ENCODE results near the gene CFB. TPM values are rescaled to one million over a fixed set of nuclear protein-coding genes. Genes with fewer than 3 reads are reported as not detected.
A peak's percentile ranks its signal among the peaks of the same experiment; 100 is the strongest.

The CFB gene
- total RNA-seq, 2 donors from 2014 or later: 32.1 to 48.6 TPM

DNA sequence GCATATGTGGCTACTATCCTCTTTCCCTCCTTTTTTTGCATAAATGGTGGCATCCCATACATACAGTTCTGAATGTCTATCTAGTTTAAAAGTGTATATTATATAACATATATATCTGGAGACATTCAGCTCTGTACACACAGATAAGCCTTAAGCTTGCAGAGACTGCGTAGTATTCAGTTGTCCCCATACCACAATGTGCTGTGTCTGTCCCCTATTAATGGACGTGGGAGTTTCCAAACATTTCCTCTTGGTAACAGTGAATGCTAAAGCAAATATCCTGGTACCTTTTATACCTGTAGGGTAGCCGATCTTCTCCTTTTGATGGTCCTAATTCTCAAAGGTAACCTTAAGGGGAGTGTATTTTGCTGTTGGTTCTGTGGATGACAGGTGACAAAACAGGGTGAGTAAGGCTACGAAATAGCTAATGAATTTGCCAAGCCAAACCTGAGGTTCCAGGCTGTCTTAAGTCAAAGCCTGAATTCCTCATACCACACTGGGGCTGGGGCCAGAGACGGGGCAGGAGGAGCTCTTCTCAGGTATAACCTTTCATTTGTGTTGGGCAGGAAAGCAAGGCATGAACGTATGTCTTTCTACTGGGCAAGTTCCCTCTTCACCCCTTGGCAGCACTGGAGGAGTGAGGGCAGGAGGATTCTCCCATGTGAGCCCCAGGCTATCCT, 26.1 kb upstream of the CFB start:
- DNase-seq (ENCODE audit: low spot score): peak; percentile 38
- intact Hi-C loops (cut with DNase I): no loop called here
- Histone ChIP-seq H3K9me3 (no peaks in the 10 kb centered on the region), H3K27me3 (replicated peaks; ENCODE audit: insufficient read depth) (no peaks in the 10 kb centered on the region), H3K27ac (peak overlapping the region; percentile 30 to 78), H3K4me3 (no peak overlapping the region), H3K36me3 (no peaks in the 10 kb centered on the region), H3K4me1 (replicated peaks) (peaks cover 4% of the 10 kb centered on the region)
- TF ChIP-seq POLR2A (IDR thresholded peaks at IDR 0.05) (no peak), CTCF (IDR thresholded peaks at IDR 0.05) (no peak), POLR2AphosphoS5 (IDR thresholded peaks at IDR 0.05) (peak; percentile 73)
- 42% methylated on average over 6 of the region's 6 CpGs for WGBS

GRCh38 chr6:31920811-31921210, 25.1 kb upstream of the CFB start:
- H3K36me3 ChIP-seq: no peaks in the 10 kb centered on the region
- H3K4me1 ChIP-seq (replicated peaks): peaks cover 4% of the 10 kb centered on the region
- WGBS: 38% methylated on average over 2 of the region's 2 CpGs
- intact Hi-C loops (cut with DNase I): no loop called here
- H3K9me3 ChIP-seq: no peaks in the 10 kb centered on the region
- no peak for TF ChIP-seq CTCF (IDR thresholded peaks at IDR 0.05)
- no peak for TF ChIP-seq POLR2A (IDR thresholded peaks at IDR 0.05)
- TF ChIP-seq POLR2AphosphoS5 (IDR thresholded peaks at IDR 0.05): peak; percentile 47
- H3K27ac ChIP-seq: peak overlapping the region; percentile 30 to 78
- H3K27me3 ChIP-seq (replicated peaks; ENCODE audit: insufficient read depth): no peaks in the 10 kb centered on the region
- peak; percentile 41 for DNase-seq (ENCODE audit: low spot score)
- H3K4me3 ChIP-seq: no peak overlapping the region

GRCh38 chr6:31922942-31923341, 23.0 kb upstream of the CFB start:
- Histone ChIP-seq H3K9me3 (no peaks in the 10 kb centered on the region), H3K36me3 (no peaks in the 10 kb centered on the region), H3K27me3 (replicated peaks; ENCODE audit: insufficient read depth) (no peaks in the 10 kb centered on the region), H3K27ac (no peak overlapping the region), H3K4me1 (replicated peaks) (peaks cover 4% of the 10 kb centered on the region), H3K4me3 (no peak overlapping the region)
- no peak for TF ChIP-seq POLR2AphosphoS5 (IDR thresholded peaks at IDR 0.05)
- no peak for DNase-seq (ENCODE audit: low spot score)
- intact Hi-C loops (cut with DNase I): no loop called here
- 29% methylated on average over 5 of the region's 5 CpGs for WGBS

DNA sequence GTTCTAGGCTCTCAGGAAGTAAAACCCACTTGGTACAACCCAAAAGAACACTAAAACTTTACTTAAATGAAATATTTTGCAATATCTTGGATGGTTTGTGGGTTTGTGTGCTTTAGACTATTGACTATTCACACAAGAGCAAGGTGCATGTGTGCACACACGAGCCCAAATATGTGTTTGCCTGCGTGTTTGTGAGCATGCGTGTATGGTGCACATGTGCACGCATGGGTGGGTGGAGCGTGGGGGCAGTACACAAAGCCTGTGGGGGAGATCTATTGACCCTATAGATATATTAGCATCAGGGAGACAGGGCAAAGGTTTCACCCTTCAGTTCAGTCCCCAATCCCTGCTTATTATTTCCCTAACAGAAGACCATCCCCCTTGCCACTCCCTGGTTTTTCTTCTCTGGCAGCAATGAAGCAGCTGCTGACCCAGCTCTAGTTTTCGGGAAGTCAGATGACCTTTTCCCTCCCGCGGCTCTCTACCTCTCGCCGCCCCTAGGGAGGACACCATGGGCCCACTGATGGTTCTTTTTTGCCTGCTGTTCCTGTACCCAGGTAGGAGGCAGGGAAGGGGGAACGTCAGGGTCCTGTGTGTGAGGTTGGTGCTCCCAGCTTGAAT, 18.5 kb upstream of the CFB start, which contains the start of gene C2:
Gene C2, plus strand, starts transcription at position 476 of the 621 bp plus-strand sequence. Its CDS starts 36 bp downstream, at position 512.
- Histone ChIP-seq H3K36me3 (no peaks in the 10 kb centered on the region), H3K27ac (no peak within 1 kb of the TSS), H3K4me3 (no peak within 1 kb of the TSS), H3K9me3 (no peaks in the 10 kb centered on the region), H3K4me1 (replicated peaks) (no peaks in the 10 kb centered on the region), H3K27me3 (replicated peaks; ENCODE audit: insufficient read depth) (no peaks in the 10 kb centered on the region)
- intact Hi-C loops (cut with DNase I): no loop called here
- WGBS: 63% methylated on average over 11 of the region's 11 CpGs
- no peak for DNase-seq (ENCODE audit: low spot score)
- TF ChIP-seq POLR2AphosphoS5 (IDR thresholded peaks at IDR 0.05) (no peak), POLR2A (IDR thresholded peaks at IDR 0.05) (no peak), CTCF (IDR thresholded peaks at IDR 0.05) (no peak)

- Histone ChIP-seq H3K36me3 (no peaks in the 10 kb centered on the region), H3K9me3 (no peaks in the 10 kb centered on the region), H3K4me1 (replicated peaks) (no peaks in the 10 kb centered on the region), H3K27ac (no peak overlapping the region), H3K27me3 (replicated peaks; ENCODE audit: insufficient read depth) (no peaks in the 10 kb centered on the region), H3K4me3 (no peak overlapping the region)
- WGBS: 81% methylated on average over 11 of the region's 11 CpGs
- DNase-seq (ENCODE audit: low spot score): no peak
- no peak for TF ChIP-seq CTCF (IDR thresholded peaks at IDR 0.05)
- no peak for TF ChIP-seq POLR2AphosphoS5 (IDR thresholded peaks at IDR 0.05)
- no peak for TF ChIP-seq POLR2A (IDR thresholded peaks at IDR 0.05)
- intact Hi-C loops (cut with DNase I): no loop called here
Measured at GRCh38 chr6:31927863-31928671, 17.8 kb upstream of the CFB start.

Data from prostate gland (tissue), 2 donors.